Lung (tissue), 12 donors: Measurements from ENCODE around the gene MAP7. TPM values are rescaled to one million over a fixed set of nuclear protein-coding genes. Genes with fewer than 3 reads are reported as not detected.

Experiments
- ATAC-seq: fragments of 200-7000 bp; cut with Tn5 transposase; one replicate; pipeline ENCODE4 v1.9.1; 2020; ENCODE audit warnings: moderate number of reproducible peaks; ENCODE audit not compliant: insufficient read depth, low FRiP score
- DNase-seq, 3 donors: peaks; one replicate each; pipeline ENCODE4 v3.0.0-alpha.2; 2013 to 2017
- H3K27ac ChIP-seq, 2 donors: one replicate each; pipeline ENCODE4 v1.5.1; 2013; ENCODE audit warnings: mild to moderate bottlenecking in 2 of 2, moderate library complexity in 2 of 2, control low read depth in 1 of 2, inconsistent platforms in 1 of 2, low read depth in 1 of 2, low read length in 1 of 2
- H3K27me3 ChIP-seq, 3 donors: one replicate each; pipeline ENCODE4 v1.5.1; 2013; ENCODE audit warnings: low read length in 2 of 3; ENCODE audit not compliant: control insufficient read depth in 3 of 3, insufficient read depth in 3 of 3
- H3K36me3 ChIP-seq, 4 donors: one replicate each; pipeline ENCODE4 v1.5.1; 2013; ENCODE audit warnings: low read length in 4 of 4, mild to moderate bottlenecking in 1 of 4, moderate library complexity in 1 of 4; ENCODE audit not compliant: control insufficient read depth in 4 of 4, insufficient read depth in 4 of 4
- H3K4me1 ChIP-seq, 5 donors: one replicate each; pipeline ENCODE4 v1.5.1; 2013; ENCODE audit warnings: low read length in 5 of 5, mild to moderate bottlenecking in 2 of 5, moderate library complexity in 1 of 5; ENCODE audit not compliant: control insufficient read depth in 5 of 5, insufficient read depth in 5 of 5
- H3K4me3 ChIP-seq: one replicate; pipeline ENCODE4 v1.5.1; 2013; ENCODE audit warnings: mild to moderate bottlenecking, control low read depth, moderate library complexity
- H3K9ac ChIP-seq, 2 donors: one replicate each; pipeline ENCODE4 v1.5.1; 2013; ENCODE audit warnings: low read length in 2 of 2, control low read depth in 1 of 2; ENCODE audit not compliant: insufficient read depth in 1 of 2
- H3K9me3 ChIP-seq, 4 donors: one replicate each; pipeline ENCODE4 v1.5.1; 2013; ENCODE audit warnings: low read length in 3 of 4, mild to moderate bottlenecking in 1 of 4, moderate library complexity in 1 of 4; ENCODE audit not compliant: control insufficient read depth in 4 of 4, insufficient read depth in 3 of 4
- WGBS, 2 donors: extraction: QIAGEN DNeasy Blood & Tissue Kit; methylation state at CpG; one replicate each; pipeline ENCODE4 v1.1.7; 2013; 5-methylcytosine and 5-hydroxymethylcytosine counted together
- polyA plus RNA-seq, 2 donors: library from polyadenylated mRNA; stranded (reverse); fragments of 200-250 nt; gene quantifications; one replicate each; pipeline ENCODE4 v1.2.1, GENCODE V29; 2013
- total RNA-seq, 2 donors: library from RNA; depleted of rRNA in 1 of 2; stranded (reverse); fragments of >200 nt in 1 of 2; gene quantifications; one replicate each; pipeline ENCODE4 v1.2.1, GENCODE V29; 2014 to 2021
- TF ChIP-seq, protein P1 (sequence below): IDR thresholded peaks from 2 replicates; pipeline ENCODE4 v1.5.1; 2012; ENCODE audit warnings: mild to moderate bottlenecking; ENCODE audit errors: control extremely low read depth, extremely low read depth
- donor health status: control.
- donor health status: control.
- donor health status: Bipolar disorder and iron deficiency.
- donor health status: healthy.
- donor health status: DM: yes; HTN: yes; CAD: no.

Gene MAP7
- total and polyA plus RNA-seq, 4 donors, result 8.4 to 23.4 (median 12.3) TPM

DNA sequence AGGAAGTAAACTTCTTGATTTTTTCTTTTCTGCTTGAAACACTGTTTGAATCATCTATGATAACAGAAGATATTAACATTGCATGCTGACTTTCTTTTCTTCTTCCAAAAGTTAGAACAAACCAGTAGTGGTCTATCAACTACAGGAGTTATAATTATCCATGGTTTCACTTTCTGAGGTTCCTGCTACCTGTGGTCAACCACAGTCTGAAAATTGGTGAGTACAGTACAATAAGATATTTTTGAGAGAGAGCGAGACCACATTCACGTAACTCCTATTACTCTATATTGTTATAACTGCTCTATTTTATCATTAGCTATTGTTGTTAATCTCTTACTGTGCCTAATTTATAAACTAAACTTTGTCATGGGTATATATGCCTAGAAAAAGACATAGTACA is 86.1 kb downstream of the MAP7 start:
- Histone ChIP-seq H3K4me1 (peaks cover 0 to 4% (median 0%) of the 10 kb centered on the region in 5 donors), H3K9me3 (no peaks in the 10 kb centered on the region), H3K36me3 (no peaks in the 10 kb centered on the region), H3K27ac (no peak overlapping the region), H3K27me3 (no peaks in the 10 kb centered on the region), H3K9ac (no peak overlapping the region), H3K4me3 (no peak overlapping the region)
- ATAC-seq (no peak), DNase-seq (no peak)
- TF ChIP-seq, protein P1, sequence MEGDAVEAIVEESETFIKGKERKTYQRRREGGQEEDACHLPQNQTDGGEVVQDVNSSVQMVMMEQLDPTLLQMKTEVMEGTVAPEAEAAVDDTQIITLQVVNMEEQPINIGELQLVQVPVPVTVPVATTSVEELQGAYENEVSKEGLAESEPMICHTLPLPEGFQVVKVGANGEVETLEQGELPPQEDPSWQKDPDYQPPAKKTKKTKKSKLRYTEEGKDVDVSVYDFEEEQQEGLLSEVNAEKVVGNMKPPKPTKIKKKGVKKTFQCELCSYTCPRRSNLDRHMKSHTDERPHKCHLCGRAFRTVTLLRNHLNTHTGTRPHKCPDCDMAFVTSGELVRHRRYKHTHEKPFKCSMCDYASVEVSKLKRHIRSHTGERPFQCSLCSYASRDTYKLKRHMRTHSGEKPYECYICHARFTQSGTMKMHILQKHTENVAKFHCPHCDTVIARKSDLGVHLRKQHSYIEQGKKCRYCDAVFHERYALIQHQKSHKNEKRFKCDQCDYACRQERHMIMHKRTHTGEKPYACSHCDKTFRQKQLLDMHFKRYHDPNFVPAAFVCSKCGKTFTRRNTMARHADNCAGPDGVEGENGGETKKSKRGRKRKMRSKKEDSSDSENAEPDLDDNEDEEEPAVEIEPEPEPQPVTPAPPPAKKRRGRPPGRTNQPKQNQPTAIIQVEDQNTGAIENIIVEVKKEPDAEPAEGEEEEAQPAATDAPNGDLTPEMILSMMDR, result no peak
- 67 to 70% methylated on average over 2 of the region's 2 CpGs for WGBS, 2 donors

- peak in 2 of 3 donors; percentile 17 to 58 for DNase-seq
- no peak for ATAC-seq
- H3K36me3 ChIP-seq, result no peaks in the 10 kb centered on the region
- H3K9ac ChIP-seq, result no peak overlapping the region
- no peak overlapping the region for H3K4me3 ChIP-seq
- TF ChIP-seq, protein P1, result no peak
- H3K9me3 ChIP-seq, result no peaks in the 10 kb centered on the region
- 50 to 65% methylated on average over 4 of the region's 4 CpGs for WGBS, 2 donors
- H3K4me1 ChIP-seq, result peaks cover 0 to 4% (median 0%) of the 10 kb centered on the region in 5 donors
- H3K27me3 ChIP-seq, result no peaks in the 10 kb centered on the region
- H3K27ac ChIP-seq, result no peak overlapping the region
Observed at GRCh38 chr6:136463743-136464142, 86.5 kb downstream of the MAP7 start.

- ATAC-seq, result no peak
- Histone ChIP-seq H3K9me3 (peaks cover 0 to 6% (median 0%) of the 10 kb centered on the region in 4 donors), H3K4me1 (no peaks in the 10 kb centered on the region), H3K36me3 (no peaks in the 10 kb centered on the region), H3K4me3 (no peak overlapping the region), H3K27ac (no peak overlapping the region), H3K9ac (no peak overlapping the region), H3K27me3 (no peaks in the 10 kb centered on the region)
- DNase-seq, result no peak
- WGBS, 2 donors, result 87 to 92% methylated on average over 2 of the region's 2 CpGs
- TF ChIP-seq, protein P1, result no peak
Observed at GRCh38 chr6:136446579-136447187, 103.5 kb downstream of the MAP7 start.

GRCh38 chr6:136446145-136446544 is 104.1 kb downstream of the MAP7 start:
- no peaks in the 10 kb centered on the region for H3K4me1 ChIP-seq
- 98 to 99% methylated on average over 2 of the region's 2 CpGs for WGBS, 2 donors
- no peaks in the 10 kb centered on the region for H3K27me3 ChIP-seq
- DNase-seq (no peak), ATAC-seq (no peak)
- no peaks in the 10 kb centered on the region for H3K36me3 ChIP-seq
- no peak overlapping the region for H3K27ac ChIP-seq
- TF ChIP-seq, protein P1, result no peak
- no peak overlapping the region for H3K4me3 ChIP-seq
- H3K9ac ChIP-seq, result no peak overlapping the region
- H3K9me3 ChIP-seq, result peaks cover 0 to 2% (median 0%) of the 10 kb centered on the region in 4 donors
